CD4-positive, alpha-beta T cell (primary cell): ENCODE measurements around the gene ANKRD44. TPM values are rescaled to one million over a fixed set of nuclear protein-coding genes. Genes with fewer than 3 reads are reported as not detected.

Experiments used
- ATAC-seq: fragments of 200-7000 bp; cut with Tn5 transposase; one replicate; pipeline ENCODE4 v1.10.0; 2022; ENCODE audit warnings: mild to moderate bottlenecking; ENCODE audit not compliant: poor library complexity
- CTCF ChIA-PET: fragments of 350-600 bp; sonication (Branson Sonifier 250); formaldehyde crosslinking; loops from one replicate; lab custom pipeline; 2021; ENCODE audit warnings: antibody characterized with exemption, inconsistent platforms; lab: Charles Lee
- POLR2A ChIA-PET: fragments of 350-600 bp; sonication (Branson Sonifier 250); formaldehyde crosslinking; loops from one replicate; lab custom pipeline; 2021; ENCODE audit warnings: antibody characterized with exemption, inconsistent platforms; lab: Charles Lee
- DNase-seq, 14 experiments: peaks; one replicate each; pipeline ENCODE4 v3.0.0-alpha.2; 2013 to 2020; ENCODE audit warnings: mixed read lengths in 2 of 14
- H3K27ac ChIP-seq, 2 donors: one replicate each; pipeline versions ENCODE4 v1.5.1 to v1.7.0; 2013; ENCODE audit warnings: low read length in 2 of 2, low read depth in 1 of 2, mild to moderate bottlenecking in 1 of 2
- H3K27me3 ChIP-seq, 2 experiments: 1 replicate in 1 of 2; 2 replicates in 1 of 2; pipeline versions ENCODE4 v1.6.1 to v1.7.0; 2013; ENCODE audit warnings: low read length in 2 of 2, control low read depth in 1 of 2, mild to moderate bottlenecking in 1 of 2, moderate library complexity in 1 of 2; ENCODE audit not compliant: insufficient read depth in 2 of 2, control insufficient read depth in 1 of 2
- H3K36me3 ChIP-seq: one replicate; pipeline ENCODE4 v1.6.1; 2013; ENCODE audit warnings: low read length, control low read depth; ENCODE audit not compliant: insufficient read depth
- H3K4me1 ChIP-seq: one replicate; pipeline ENCODE4 v1.6.1; 2013; ENCODE audit warnings: low read length, control low read depth; ENCODE audit not compliant: insufficient read depth
- H3K4me3 ChIP-seq: one replicate; pipeline ENCODE4 v1.5.1; 2013; ENCODE audit warnings: mild to moderate bottlenecking, low read length, moderate library complexity
- H3K9me3 ChIP-seq, 2 experiments: 1 replicate in 1 of 2; 2 replicates in 1 of 2; pipeline versions ENCODE4 v1.6.1 to v1.7.0; 2013; ENCODE audit warnings: low read length in 2 of 2, mild to moderate bottlenecking in 2 of 2, control low read depth in 1 of 2, moderate library complexity in 1 of 2; ENCODE audit not compliant: control insufficient read depth in 1 of 2, insufficient read depth in 1 of 2
- H3K27ac Mint-ChIP-seq: one replicate; pipeline ENCODE4 v1.8.0; 2020; ENCODE audit warnings: mixed read lengths
- H3K27me3 Mint-ChIP-seq: one replicate; pipeline ENCODE4 v1.8.0; 2021; ENCODE audit warnings: mixed read lengths
- H3K36me3 Mint-ChIP-seq: one replicate; pipeline ENCODE4 v1.8.0; 2021; ENCODE audit warnings: low read depth, mixed read lengths
- H3K4me1 Mint-ChIP-seq: one replicate; pipeline ENCODE4 v1.8.0; 2021; ENCODE audit warnings: low read depth, mixed read lengths
- H3K4me3 Mint-ChIP-seq: one replicate; pipeline ENCODE4 v1.8.0; 2020; ENCODE audit warnings: mild to moderate bottlenecking, mixed read lengths
- H3K9me3 Mint-ChIP-seq: one replicate; pipeline ENCODE4 v1.8.0; 2020; ENCODE audit warnings: mixed read lengths
- intact Hi-C, 2 experiments: fragments of 100-400 bp; cut with DNase I in 1 of 2; cut with micrococcal nuclease in 1 of 2; formaldehyde crosslinking; loops; one replicate each; pipeline versions ENCODE4 v1.15.1 to v1.9.0; 2023 to 2025; cut with DNase I, micrococcal nuclease
- total RNA-seq, 174 experiments: library from RNA in 2 of 174; stranded (reverse) in 2 of 174; gene quantifications; one replicate each; pipeline ENCODE4 v1.2.3 and lab custom pipeline; 2021 to 2026
- TF ChIP-seq, protein P1 (sequence below): fragments of 200-600 bp; IDR thresholded peaks from one replicate; pipeline ENCODE4 v1.8.0; 2022; ENCODE audit warnings: antibody characterized with exemption, mild to moderate bottlenecking

ANKRD44 gene
- total RNA-seq, 2 experiments from 2014 or later, result 170 to 186 TPM

DNA sequence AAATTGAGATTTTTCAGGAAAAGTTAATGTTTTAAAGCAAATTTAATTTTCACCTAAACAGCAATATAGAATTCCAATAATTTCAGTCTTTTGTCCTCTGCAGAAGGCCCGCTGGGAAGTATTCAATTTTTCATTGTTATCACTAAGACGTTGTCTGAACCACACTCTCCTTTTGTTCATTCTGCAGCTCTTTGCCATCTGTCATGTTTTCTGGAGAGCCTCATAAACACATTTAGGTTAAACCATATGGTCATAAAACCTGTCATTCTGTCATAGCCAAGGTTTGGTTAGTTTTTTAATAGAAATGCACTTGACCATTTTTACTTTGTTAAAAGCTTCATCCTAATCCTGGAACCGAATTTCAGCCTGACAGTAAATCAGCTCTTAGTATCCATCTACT, 330.1 kb downstream of the ANKRD44 start:
- no peak overlapping the region for H3K27ac Mint-ChIP-seq
- H3K4me3 Mint-ChIP-seq, result no peak overlapping the region
- no peak for ATAC-seq
- H3K36me3 Mint-ChIP-seq, result peaks cover 11% of the 10 kb centered on the region
- CTCF ChIA-PET, result no interaction called here
- H3K27me3 Mint-ChIP-seq, result no peaks in the 10 kb centered on the region
- DNase-seq, result no peak
- TF ChIP-seq, protein P1, sequence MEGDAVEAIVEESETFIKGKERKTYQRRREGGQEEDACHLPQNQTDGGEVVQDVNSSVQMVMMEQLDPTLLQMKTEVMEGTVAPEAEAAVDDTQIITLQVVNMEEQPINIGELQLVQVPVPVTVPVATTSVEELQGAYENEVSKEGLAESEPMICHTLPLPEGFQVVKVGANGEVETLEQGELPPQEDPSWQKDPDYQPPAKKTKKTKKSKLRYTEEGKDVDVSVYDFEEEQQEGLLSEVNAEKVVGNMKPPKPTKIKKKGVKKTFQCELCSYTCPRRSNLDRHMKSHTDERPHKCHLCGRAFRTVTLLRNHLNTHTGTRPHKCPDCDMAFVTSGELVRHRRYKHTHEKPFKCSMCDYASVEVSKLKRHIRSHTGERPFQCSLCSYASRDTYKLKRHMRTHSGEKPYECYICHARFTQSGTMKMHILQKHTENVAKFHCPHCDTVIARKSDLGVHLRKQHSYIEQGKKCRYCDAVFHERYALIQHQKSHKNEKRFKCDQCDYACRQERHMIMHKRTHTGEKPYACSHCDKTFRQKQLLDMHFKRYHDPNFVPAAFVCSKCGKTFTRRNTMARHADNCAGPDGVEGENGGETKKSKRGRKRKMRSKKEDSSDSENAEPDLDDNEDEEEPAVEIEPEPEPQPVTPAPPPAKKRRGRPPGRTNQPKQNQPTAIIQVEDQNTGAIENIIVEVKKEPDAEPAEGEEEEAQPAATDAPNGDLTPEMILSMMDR, result no peak
- H3K9me3 ChIP-seq, result peaks cover 0 to 3% of the 10 kb centered on the region in 2 experiments
- intact Hi-C loops, result no loop called here
- no peak overlapping the region for H3K27ac ChIP-seq
- no peaks in the 10 kb centered on the region for H3K4me1 Mint-ChIP-seq
- H3K36me3 ChIP-seq, result peaks cover under 1% of the 10 kb centered on the region
- H3K27me3 ChIP-seq, result no peaks in the 10 kb centered on the region
- H3K4me1 ChIP-seq, result no peaks in the 10 kb centered on the region
- peaks cover 2% of the 10 kb centered on the region for H3K9me3 Mint-ChIP-seq
- no peak overlapping the region for H3K4me3 ChIP-seq
- POLR2A ChIA-PET, result interaction anchor here (0.8 kb wide), 1 partner anchor 50 kb away, joined by 3 read pairs; no protein-coding TSS in a partner anchor

DNA sequence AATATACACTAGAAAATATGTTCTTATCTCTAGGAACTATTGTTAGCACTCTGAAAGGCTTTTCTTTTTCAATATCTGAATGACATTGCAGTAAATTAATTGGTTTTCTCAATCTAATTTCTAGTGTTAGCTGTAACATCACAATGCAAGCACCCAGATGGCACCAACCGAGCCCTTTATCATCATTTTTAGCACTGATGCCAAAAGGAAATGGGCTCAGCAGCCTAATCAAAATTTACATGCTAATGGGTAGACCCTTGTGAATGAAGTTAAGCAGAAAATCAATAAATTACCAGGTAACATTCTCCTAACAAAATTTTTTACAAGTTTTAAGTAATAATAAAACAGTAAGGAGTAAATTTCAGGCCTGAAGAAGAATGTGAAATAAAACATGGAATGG, 330.6 kb downstream of the ANKRD44 start:
- Mint-ChIP-seq H3K27me3 (no peaks in the 10 kb centered on the region), H3K4me1 (no peaks in the 10 kb centered on the region), H3K4me3 (no peak overlapping the region), H3K27ac (no peak overlapping the region), H3K36me3 (peaks cover 6% of the 10 kb centered on the region), H3K9me3 (peaks cover 2% of the 10 kb centered on the region)
- H3K27ac ChIP-seq, result no peak overlapping the region
- H3K36me3 ChIP-seq, result no peaks in the 10 kb centered on the region
- CTCF ChIA-PET, result no interaction called here
- no peak overlapping the region for H3K4me3 ChIP-seq
- ATAC-seq, result no peak
- DNase-seq, result no peak
- H3K4me1 ChIP-seq, result no peaks in the 10 kb centered on the region
- H3K27me3 ChIP-seq, result no peaks in the 10 kb centered on the region
- peaks cover 0 to 3% of the 10 kb centered on the region in 2 experiments for H3K9me3 ChIP-seq
- intact Hi-C loops, result no loop called here
- POLR2A ChIA-PET, result interaction anchor here (0.6 kb wide), 1 partner anchor 47 kb away, joined by 3 read pairs; no protein-coding TSS in a partner anchor
- TF ChIP-seq, protein P1, result no peak

DNA sequence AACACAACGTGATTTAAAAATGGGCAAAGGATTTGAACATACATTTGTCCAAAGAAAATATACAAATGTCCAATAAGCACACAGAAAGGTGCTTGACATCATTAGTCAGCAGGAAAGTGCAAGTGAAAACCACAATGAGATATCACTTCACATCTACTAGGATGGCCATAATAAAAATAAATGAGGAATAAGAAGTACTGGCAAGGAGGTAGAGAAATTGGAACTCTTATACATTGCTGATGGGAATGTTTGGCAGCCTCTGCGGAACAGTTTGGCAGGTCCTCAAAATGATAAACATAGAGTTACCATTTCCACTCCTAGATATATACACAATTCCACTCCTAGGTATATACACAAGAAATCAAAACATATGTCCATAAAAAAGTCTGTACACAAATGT, 333.1 kb downstream of the ANKRD44 start:
- H3K27ac ChIP-seq, result no peak overlapping the region
- H3K36me3 ChIP-seq, result no peaks in the 10 kb centered on the region
- DNase-seq, result no peak
- ATAC-seq, result no peak
- ChIA-PET POLR2A (no interaction called here), CTCF (no interaction called here)
- no peak overlapping the region for H3K27ac Mint-ChIP-seq
- TF ChIP-seq, protein P1, result no peak
- H3K4me1 ChIP-seq, result no peaks in the 10 kb centered on the region
- H3K9me3 Mint-ChIP-seq, result no peaks in the 10 kb centered on the region
- no peak overlapping the region for H3K4me3 ChIP-seq
- H3K4me1 Mint-ChIP-seq, result no peaks in the 10 kb centered on the region
- no peak overlapping the region for H3K4me3 Mint-ChIP-seq
- H3K27me3 Mint-ChIP-seq, result no peaks in the 10 kb centered on the region
- no peaks in the 10 kb centered on the region for H3K36me3 Mint-ChIP-seq
- intact Hi-C loops, result no loop called here
- H3K9me3 ChIP-seq, result peaks cover 0 to 3% of the 10 kb centered on the region in 2 experiments
- H3K27me3 ChIP-seq, result no peaks in the 10 kb centered on the region
